Mesenchymal stem cell (in vitro differentiated cells and primary cell): ENCODE results near the gene EMC1.
"Not testable (repeated sequence)": the region's sequence is repeated elsewhere in the genome, so short reads cannot be mapped to it uniquely, and the experiment has no call there.

Source experiments
- DNase-seq: peaks from one replicate; pipeline ENCODE4 v3.0.0-alpha.2; 2013
- H2AFZ ChIP-seq: one replicate; pipeline ENCODE4 v1.6.1; 2013; ENCODE audit warnings: low read depth, mild to moderate bottlenecking, control low read depth, inconsistent platforms, low read length, moderate library complexity
- H2AK5ac ChIP-seq: 2 replicates; pipeline ENCODE4 v1.6.1; 2013; ENCODE audit warnings: low read length, moderate library complexity, mild to moderate bottlenecking, inconsistent platforms; ENCODE audit not compliant: severe bottlenecking
- H2BK120ac ChIP-seq: one replicate; pipeline ENCODE4 v1.6.1; 2013; ENCODE audit warnings: low read depth, mild to moderate bottlenecking, inconsistent platforms, low read length, moderate library complexity
- H2BK12ac ChIP-seq, 2 experiments: one replicate each; pipeline ENCODE4 v1.6.1; 2013; ENCODE audit warnings: inconsistent platforms in 2 of 2, low read length in 2 of 2, mild to moderate bottlenecking in 2 of 2, moderate library complexity in 2 of 2, control low read depth in 1 of 2
- H2BK15ac ChIP-seq: one replicate; pipeline ENCODE4 v1.6.1; 2013; ENCODE audit warnings: mild to moderate bottlenecking, low read depth, inconsistent platforms; ENCODE audit not compliant: poor library complexity, severe bottlenecking
- H2BK5ac ChIP-seq: 2 replicates; pipeline ENCODE4 v1.6.1; 2013; ENCODE audit warnings: low read depth, mild to moderate bottlenecking, low read length, control low read depth, inconsistent platforms; ENCODE audit not compliant: poor library complexity, severe bottlenecking
- H3K14ac ChIP-seq, 2 experiments: one replicate each; pipeline ENCODE4 v1.6.1; 2013; ENCODE audit warnings: inconsistent platforms in 2 of 2, low read length in 2 of 2, control low read depth in 1 of 2, mild to moderate bottlenecking in 1 of 2, moderate library complexity in 1 of 2
- H3K18ac ChIP-seq, 2 experiments: one replicate each; pipeline ENCODE4 v1.6.1; 2013; ENCODE audit warnings: inconsistent platforms in 2 of 2, low read length in 2 of 2, control low read depth in 1 of 2, low read depth in 1 of 2, mild to moderate bottlenecking in 1 of 2
- H3K23ac ChIP-seq, 2 experiments: one replicate each; pipeline ENCODE4 v1.6.1; 2013; ENCODE audit warnings: inconsistent platforms in 2 of 2, low read length in 2 of 2, mild to moderate bottlenecking in 2 of 2, moderate library complexity in 2 of 2, control low read depth in 1 of 2
- H3K27ac ChIP-seq: 2 replicates; pipeline ENCODE4 v1.5.1; 2013; ENCODE audit warnings: mild to moderate bottlenecking, moderate library complexity, low read length, control low read depth, inconsistent platforms; ENCODE audit not compliant: poor library complexity, severe bottlenecking
- H3K27me3 ChIP-seq, 2 experiments: 2 replicates each; pipeline versions ENCODE4 v1.6.1 to v1.7.0; 2013; ENCODE audit warnings: low read length in 2 of 2, mild to moderate bottlenecking in 2 of 2, moderate library complexity in 2 of 2, control low read depth in 1 of 2, inconsistent platforms in 1 of 2; ENCODE audit not compliant: control insufficient read depth in 1 of 2, insufficient read depth in 1 of 2
- H3K36me3 ChIP-seq, 2 experiments: 2 replicates each; pipeline versions ENCODE4 v1.6.1 to v1.7.0; 2013; ENCODE audit warnings: low read length in 2 of 2, control low read depth in 1 of 2, inconsistent platforms in 1 of 2, low read depth in 1 of 2, mild to moderate bottlenecking in 1 of 2; ENCODE audit not compliant: insufficient read depth in 2 of 2, control insufficient read depth in 1 of 2
- H3K4ac ChIP-seq, 2 experiments: one replicate each; pipeline ENCODE4 v1.6.1; 2013; ENCODE audit warnings: inconsistent platforms in 2 of 2, low read length in 2 of 2, mild to moderate bottlenecking in 2 of 2, moderate library complexity in 2 of 2, control low read depth in 1 of 2, low read depth in 1 of 2
- H3K4me1 ChIP-seq: 2 replicates; pipeline ENCODE4 v1.6.1; 2013; ENCODE audit warnings: low read depth, low read length, control low read depth; ENCODE audit not compliant: control insufficient read depth, insufficient read depth
- H3K4me2 ChIP-seq: 2 replicates; pipeline ENCODE4 v1.6.1; 2013; ENCODE audit warnings: low read length, mild to moderate bottlenecking, inconsistent platforms; ENCODE audit not compliant: poor library complexity, severe bottlenecking
- H3K4me3 ChIP-seq, 2 experiments: 2 replicates each; pipeline versions ENCODE4 v1.5.1 to v1.7.0; 2013; ENCODE audit warnings: low read length in 2 of 2, mild to moderate bottlenecking in 2 of 2, control low read depth in 1 of 2, low read depth in 1 of 2; ENCODE audit not compliant: insufficient read depth in 1 of 2
- H3K79me1 ChIP-seq: replicated peaks from 2 replicates; pipeline ENCODE4 v1.6.1; 2013; ENCODE audit warnings: mild to moderate bottlenecking, control low read depth, low read length, inconsistent platforms; ENCODE audit not compliant: poor library complexity, severe bottlenecking
- H3K9ac ChIP-seq: 2 replicates; pipeline ENCODE4 v1.7.0; 2013; ENCODE audit warnings: mild to moderate bottlenecking, low read length, moderate library complexity
- H3K9me3 ChIP-seq: 2 replicates; pipeline ENCODE4 v1.7.0; 2013; ENCODE audit warnings: mild to moderate bottlenecking, low read length; ENCODE audit not compliant: control insufficient read depth
- H4K8ac ChIP-seq: one replicate; pipeline ENCODE4 v1.6.1; 2013; ENCODE audit warnings: inconsistent platforms, mild to moderate bottlenecking, low read length, moderate library complexity
- H4K91ac ChIP-seq: one replicate; pipeline ENCODE4 v1.6.1; 2013; ENCODE audit warnings: mild to moderate bottlenecking, low read length, inconsistent platforms
- WGBS: methylation state at CpG from one replicate; pipeline ENCODE4 v1.1.7; 2013; ENCODE audit warnings: mixed read lengths; 5-methylcytosine and 5-hydroxymethylcytosine counted together

EMC1 gene

DNA sequence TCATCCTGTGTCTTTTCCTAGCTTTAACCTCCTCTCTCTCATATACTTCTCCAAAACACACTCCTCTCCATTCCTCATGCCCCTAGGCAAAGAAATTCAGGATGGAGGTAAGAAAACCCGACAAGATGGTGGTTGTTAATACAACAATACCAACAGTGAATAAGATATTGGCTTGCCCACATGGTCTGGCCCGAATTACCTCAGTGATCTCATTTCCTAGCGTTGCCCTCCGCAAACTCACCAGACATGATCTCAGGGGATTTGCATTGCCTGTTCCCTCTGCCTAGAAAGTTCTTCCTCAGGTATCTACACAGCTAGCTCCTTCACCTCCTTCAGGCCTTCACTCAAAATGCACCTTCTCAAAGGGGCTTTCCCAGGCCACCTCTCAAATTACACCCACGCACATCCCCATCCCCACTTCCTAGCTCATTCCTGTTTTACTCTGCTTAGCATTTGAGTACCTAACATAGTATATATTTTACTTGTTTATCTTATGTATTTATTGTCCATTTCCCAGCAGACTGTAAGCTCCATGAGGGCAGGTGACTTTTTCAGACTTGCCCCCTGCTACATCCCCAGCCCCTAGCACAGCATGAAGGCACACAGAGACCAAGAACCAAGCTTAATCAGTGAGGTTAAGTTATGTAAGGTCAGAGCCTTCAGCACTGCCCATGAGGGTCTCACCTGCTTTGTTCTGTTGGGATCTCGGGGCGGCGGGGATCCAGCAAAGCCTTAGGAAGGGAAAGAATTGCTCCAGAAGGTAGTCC is 31.1 kb downstream of the EMC1 start:
- no peak overlapping the region for H3K23ac ChIP-seq
- no peaks in the 10 kb centered on the region for H3K9me3 ChIP-seq
- H3K18ac ChIP-seq, result no peak overlapping the region
- no peak for DNase-seq
- no peak overlapping the region for H3K27ac ChIP-seq
- no peak overlapping the region for H3K4me2 ChIP-seq
- no peak overlapping the region for H2AK5ac ChIP-seq
- H3K4ac ChIP-seq, result no peak overlapping the region
- H2BK120ac ChIP-seq, result no peak overlapping the region
- H2BK5ac ChIP-seq, result no peak overlapping the region
- peaks cover 38% of the 10 kb centered on the region for H3K79me1 ChIP-seq
- no peak overlapping the region for H4K8ac ChIP-seq
- no peak overlapping the region for H4K91ac ChIP-seq
- H3K4me1 ChIP-seq, result peaks cover 6% of the 10 kb centered on the region
- H2BK12ac ChIP-seq, result no peak overlapping the region
- H3K14ac ChIP-seq, result no peak overlapping the region
- peaks cover 64 to 93% of the 10 kb centered on the region in 2 experiments for H3K36me3 ChIP-seq
- WGBS, result 97% methylated on average over 8 of the region's 8 CpGs
- H3K27me3 ChIP-seq, result no peaks in the 10 kb centered on the region
- H2AFZ ChIP-seq, result no peak overlapping the region
- no peak overlapping the region for H3K9ac ChIP-seq
- no peak overlapping the region for H3K4me3 ChIP-seq
- no peak overlapping the region for H2BK15ac ChIP-seq

DNA sequence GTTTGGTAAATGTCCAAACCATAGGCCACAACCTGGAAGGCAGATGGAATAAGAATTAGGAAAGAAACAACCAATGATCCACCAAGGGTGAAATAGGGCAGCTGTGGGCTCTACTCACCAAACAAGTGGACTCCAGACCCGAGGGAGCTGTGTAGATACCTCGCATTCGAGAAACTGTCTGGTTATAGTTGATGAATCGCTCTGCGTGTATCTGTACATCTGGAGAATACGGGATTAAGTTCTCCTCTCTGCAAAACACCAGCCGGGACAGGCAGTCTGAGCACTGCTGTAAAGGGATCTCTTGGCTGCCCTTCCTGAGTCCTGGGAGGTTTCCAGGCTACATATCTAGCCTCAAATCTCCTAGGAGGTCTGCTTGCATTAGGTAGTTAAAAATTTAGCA is 31.9 kb downstream of the EMC1 start:
- H2BK15ac ChIP-seq, result no peak overlapping the region
- H3K4me3 ChIP-seq, result no peak overlapping the region
- peaks cover 39% of the 10 kb centered on the region for H3K79me1 ChIP-seq
- no peak overlapping the region for H4K91ac ChIP-seq
- H3K23ac ChIP-seq, result no peak overlapping the region
- H3K9ac ChIP-seq, result no peak overlapping the region
- H2AK5ac ChIP-seq, result no peak overlapping the region
- H2BK120ac ChIP-seq, result no peak overlapping the region
- H2AFZ ChIP-seq, result no peak overlapping the region
- DNase-seq, result no peak
- H3K4me1 ChIP-seq, result peaks cover 6% of the 10 kb centered on the region
- no peaks in the 10 kb centered on the region for H3K9me3 ChIP-seq
- no peak overlapping the region for H4K8ac ChIP-seq
- H3K27ac ChIP-seq, result no peak overlapping the region
- no peak overlapping the region for H3K14ac ChIP-seq
- H3K4ac ChIP-seq, result no peak overlapping the region
- no peak overlapping the region for H3K18ac ChIP-seq
- no peaks in the 10 kb centered on the region for H3K27me3 ChIP-seq
- H3K4me2 ChIP-seq, result no peak overlapping the region
- H2BK5ac ChIP-seq, result no peak overlapping the region
- H3K36me3 ChIP-seq, result peaks cover 57 to 85% of the 10 kb centered on the region in 2 experiments
- no peak overlapping the region for H2BK12ac ChIP-seq
- 96% methylated on average over 7 of the region's 7 CpGs for WGBS

- H3K4ac ChIP-seq, H3K18ac ChIP-seq, H3K27me3 ChIP-seq, H3K4me1 ChIP-seq, H3K27ac ChIP-seq, H2AFZ ChIP-seq, DNase-seq, H4K91ac ChIP-seq, H3K9me3 ChIP-seq, H2BK12ac ChIP-seq, H2BK5ac ChIP-seq, H2AK5ac ChIP-seq, H2BK15ac ChIP-seq, H2BK120ac ChIP-seq, H3K9ac ChIP-seq, H3K4me3 ChIP-seq, H3K23ac ChIP-seq, H3K14ac ChIP-seq, H4K8ac ChIP-seq, H3K4me2 ChIP-seq: not testable (repeated sequence)
- peaks cover 31% of the 10 kb centered on the region for H3K79me1 ChIP-seq
- H3K36me3 ChIP-seq, result peaks cover 32 to 71% of the 10 kb centered on the region in 2 experiments
- 100% methylated on average over 3 of the region's 4 CpGs for WGBS
Measured at GRCh38 chr1:19216585-19216984, 34.7 kb downstream of the EMC1 start.

DNA sequence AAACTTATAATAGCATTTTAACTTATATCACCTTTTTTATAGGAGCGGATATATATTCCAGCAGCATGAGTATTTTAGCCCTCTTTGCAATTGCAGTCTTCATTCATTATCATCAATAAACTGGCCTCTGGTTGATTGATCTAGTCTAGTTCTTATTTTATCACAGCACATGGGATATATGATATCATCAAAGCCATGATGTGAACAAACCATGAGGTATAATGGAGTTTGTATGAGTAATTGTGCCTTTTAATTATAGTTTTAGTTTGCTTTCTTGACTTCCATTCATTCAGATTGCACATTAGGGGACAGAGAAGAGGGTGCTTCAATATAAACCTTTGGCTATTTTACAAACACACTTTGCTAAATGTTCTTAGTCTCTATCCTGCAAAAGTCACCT is 37.7 kb downstream of the EMC1 start:
- H3K23ac ChIP-seq, result no peak overlapping the region
- H3K4me2 ChIP-seq, result no peak overlapping the region
- no peak overlapping the region for H2AFZ ChIP-seq
- H2BK5ac ChIP-seq, result no peak overlapping the region
- no peak overlapping the region for H3K14ac ChIP-seq
- H3K27ac ChIP-seq, result no peak overlapping the region
- no peak overlapping the region for H3K18ac ChIP-seq
- no peaks in the 10 kb centered on the region for H3K27me3 ChIP-seq
- no peak for DNase-seq
- no peak overlapping the region for H3K4ac ChIP-seq
- H4K8ac ChIP-seq, result no peak overlapping the region
- no peak overlapping the region for H2BK15ac ChIP-seq
- H3K36me3 ChIP-seq, result peaks cover 11 to 41% of the 10 kb centered on the region in 2 experiments
- H4K91ac ChIP-seq, result no peak overlapping the region
- no peak overlapping the region for H3K4me3 ChIP-seq
- H3K9me3 ChIP-seq, result no peaks in the 10 kb centered on the region
- no peak overlapping the region for H2BK120ac ChIP-seq
- peaks cover 4% of the 10 kb centered on the region for H3K4me1 ChIP-seq
- WGBS, result 100% methylated on average over 1 of the region's 1 CpG
- H3K79me1 ChIP-seq, result peaks cover 13% of the 10 kb centered on the region
- H3K9ac ChIP-seq, result peak overlapping the region; percentile 99
- H2BK12ac ChIP-seq, result no peak overlapping the region
- no peak overlapping the region for H2AK5ac ChIP-seq
